ENCODE data around the gene ARHGAP27.
"Not testable (repeated sequence)": the region's sequence is repeated elsewhere in the genome, so short reads cannot be mapped to it uniquely, and the experiment has no call there.

Gene ARHGAP27

DNA sequence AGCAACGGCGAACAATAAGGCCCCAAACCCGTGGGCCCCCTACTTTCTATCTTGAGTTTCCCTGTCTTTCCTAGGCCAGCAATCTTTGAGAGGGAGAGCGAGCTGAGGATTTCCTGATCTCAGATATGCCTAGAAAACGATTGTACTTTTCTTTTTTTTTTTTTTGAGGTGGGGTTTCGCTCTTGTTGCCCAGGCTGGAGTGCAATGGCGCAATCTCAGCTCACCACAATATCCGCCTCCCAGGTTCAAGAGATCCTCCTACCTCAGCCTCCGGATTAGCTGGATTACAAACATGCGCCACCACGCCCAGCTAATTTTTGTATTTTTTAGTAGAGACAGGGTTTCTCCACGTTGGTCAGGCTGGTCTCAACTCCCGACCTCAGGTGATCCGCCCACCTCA lies 15.0 kb upstream of the ARHGAP27 start:
- DNase-seq (ENCODE audit: low read depth in 2 of 2, low spot score in 1 of 2): not testable (repeated sequence)

- not testable (repeated sequence) for DNase-seq (ENCODE audit: low read depth in 2 of 2, low spot score in 1 of 2)
Measured at GRCh38 chr17:45446872-45447625, 14.4 kb upstream of the ARHGAP27 start.

DNA sequence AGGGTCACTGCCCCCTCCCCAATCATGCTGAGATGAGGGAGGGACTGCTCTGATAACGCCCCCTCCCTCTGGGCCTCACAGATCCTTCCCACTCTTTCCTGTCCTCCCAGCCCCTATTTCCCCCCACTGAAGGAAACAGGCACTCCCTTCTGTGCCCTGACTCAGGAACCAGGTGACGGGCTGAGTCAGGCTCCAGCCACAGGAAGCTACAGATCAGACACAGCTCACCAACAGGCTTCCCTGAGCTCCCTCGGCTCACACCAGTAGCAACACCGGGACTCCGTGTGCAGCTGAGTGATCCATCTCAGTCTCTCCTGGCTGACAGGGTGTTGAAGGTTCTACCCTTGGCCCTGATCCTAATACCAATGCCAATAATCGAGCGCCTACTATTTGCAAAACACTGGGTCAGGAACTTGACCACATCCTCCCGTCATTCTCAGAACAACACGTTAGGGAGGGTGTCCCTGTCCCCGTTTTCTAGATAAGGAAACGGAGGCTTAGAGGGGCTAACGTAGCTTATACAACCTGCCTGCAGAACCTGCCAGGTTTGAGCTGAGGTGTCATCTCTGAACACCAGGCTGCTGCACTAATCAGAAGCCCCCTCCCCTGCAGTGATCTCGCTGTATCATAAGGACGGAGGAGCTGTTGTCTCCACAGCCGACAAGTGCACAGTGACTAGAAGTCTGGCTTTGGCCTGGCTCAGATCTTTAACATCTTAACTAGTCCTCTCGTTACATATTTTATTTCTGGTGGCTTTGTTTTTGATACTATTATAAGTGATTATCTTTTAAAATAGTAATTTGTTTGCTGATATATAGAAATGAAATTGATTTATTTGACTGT lies 13.5 kb upstream of the ARHGAP27 start:
- not testable (repeated sequence) for DNase-seq (ENCODE audit: low read depth in 2 of 2, low spot score in 1 of 2)

- DNase-seq (ENCODE audit: low read depth in 2 of 2, low spot score in 1 of 2): not testable (repeated sequence)
Measured at GRCh38 chr17:45444856-45445820, 12.5 kb upstream of the ARHGAP27 start.

DNA sequence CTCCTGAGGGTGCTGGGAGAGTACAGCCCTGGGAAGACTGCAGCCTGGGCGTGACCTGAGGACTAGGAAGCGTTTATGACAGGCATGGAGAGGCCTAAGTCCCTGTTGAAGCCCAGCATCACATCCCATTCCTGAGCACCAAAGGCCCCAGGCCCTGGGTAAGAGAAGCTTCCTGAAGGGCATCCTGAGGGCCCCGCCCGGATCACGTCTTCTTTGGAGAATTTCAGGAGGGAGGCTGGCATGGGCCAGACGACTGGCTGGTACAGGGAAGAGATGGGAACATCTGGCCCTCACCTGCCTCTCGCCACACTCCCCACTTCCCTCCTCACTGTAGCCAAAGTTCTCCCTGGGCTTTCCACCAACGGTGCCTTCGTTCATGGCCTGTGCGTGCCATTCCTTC lies 11.6 kb upstream of the ARHGAP27 start:
- DNase-seq (ENCODE audit: low read depth in 2 of 2, low spot score in 1 of 2): not testable (repeated sequence)

DNA sequence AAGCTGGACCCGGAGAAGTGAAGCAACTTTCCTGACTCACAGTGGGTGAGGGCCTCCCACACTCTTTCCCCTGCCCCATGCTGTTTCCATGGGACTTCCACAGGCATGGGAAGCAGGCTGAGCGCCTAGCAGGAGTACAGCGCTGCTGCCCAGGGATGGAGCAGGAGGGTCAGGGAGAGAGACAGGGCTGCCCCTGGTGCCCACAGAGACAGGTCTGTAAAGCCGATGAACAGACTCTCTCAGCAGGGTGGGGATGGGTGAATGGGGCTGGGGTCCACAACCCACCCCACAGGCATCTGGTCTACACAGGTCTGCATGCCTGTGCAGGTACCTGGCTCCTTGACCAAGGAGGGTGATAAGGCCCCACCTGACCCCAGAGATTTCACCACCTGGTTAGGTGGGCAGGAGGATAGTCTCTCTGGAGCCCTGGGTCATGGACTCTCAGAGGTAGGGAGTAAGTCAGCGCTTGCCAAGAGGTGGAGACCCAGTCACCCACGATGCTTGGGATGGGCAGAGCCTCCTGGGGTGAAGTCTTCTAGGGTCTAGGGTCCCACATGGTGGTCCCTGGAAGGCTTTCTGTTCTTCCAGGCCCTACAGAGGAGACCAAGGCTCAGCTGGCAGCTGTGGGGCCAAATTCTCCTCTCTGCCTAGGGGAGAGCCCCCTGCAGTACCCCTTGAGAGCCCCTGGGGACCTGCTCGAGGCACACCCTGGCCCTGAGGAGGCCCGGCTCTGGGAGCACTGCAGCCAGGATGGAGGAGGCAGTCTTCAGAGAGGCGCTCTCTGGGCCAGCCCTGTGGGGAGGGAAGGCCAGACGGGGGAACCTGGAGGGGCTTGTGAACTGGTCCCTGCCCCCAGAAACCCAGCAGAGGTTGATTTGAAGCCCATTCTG lies 10.9 kb upstream of the ARHGAP27 start:
- not testable (repeated sequence) for DNase-seq (ENCODE audit: low read depth in 2 of 2, low spot score in 1 of 2)

DNA sequence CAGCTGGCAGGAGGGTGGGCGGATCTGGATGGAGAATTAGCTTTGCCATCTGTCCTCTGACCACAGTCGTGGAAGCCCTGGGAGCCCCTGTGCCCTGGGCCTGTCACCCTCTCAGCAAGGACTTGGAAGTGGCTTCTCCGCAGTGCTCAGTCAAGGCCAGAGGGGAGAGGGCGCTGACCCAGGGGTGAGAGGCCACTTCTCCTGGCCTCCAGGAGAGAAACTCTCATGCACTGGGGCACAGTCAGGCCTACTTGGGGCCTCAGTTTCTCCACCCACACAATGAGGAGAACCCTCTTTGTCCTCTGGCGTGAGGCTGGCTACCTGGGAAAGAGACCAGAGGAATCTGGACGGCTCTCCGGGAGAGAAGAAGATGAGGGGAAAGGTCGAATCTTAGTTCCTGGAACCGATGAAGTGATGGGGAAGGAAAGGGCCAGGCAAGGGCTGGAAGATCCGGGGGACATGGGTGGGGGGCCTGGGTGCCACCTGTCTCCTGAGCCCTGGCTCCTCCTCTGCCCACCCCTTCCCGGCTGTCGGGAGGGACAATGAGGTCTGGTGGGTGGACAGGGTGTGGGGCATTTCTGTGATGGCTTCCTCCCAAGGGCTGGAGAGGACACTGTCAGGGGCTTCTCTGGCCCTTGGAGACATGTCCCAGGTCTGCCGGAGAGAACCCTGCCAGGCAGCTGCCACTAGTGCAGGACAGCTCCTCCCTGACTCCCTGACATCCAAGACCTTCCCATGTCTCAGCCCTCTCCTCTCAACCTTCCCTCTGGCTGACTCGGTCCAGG lies 9.0 kb upstream of the ARHGAP27 start:
- DNase-seq (ENCODE audit: low read depth in 2 of 2, low spot score in 1 of 2): no peak

DNA sequence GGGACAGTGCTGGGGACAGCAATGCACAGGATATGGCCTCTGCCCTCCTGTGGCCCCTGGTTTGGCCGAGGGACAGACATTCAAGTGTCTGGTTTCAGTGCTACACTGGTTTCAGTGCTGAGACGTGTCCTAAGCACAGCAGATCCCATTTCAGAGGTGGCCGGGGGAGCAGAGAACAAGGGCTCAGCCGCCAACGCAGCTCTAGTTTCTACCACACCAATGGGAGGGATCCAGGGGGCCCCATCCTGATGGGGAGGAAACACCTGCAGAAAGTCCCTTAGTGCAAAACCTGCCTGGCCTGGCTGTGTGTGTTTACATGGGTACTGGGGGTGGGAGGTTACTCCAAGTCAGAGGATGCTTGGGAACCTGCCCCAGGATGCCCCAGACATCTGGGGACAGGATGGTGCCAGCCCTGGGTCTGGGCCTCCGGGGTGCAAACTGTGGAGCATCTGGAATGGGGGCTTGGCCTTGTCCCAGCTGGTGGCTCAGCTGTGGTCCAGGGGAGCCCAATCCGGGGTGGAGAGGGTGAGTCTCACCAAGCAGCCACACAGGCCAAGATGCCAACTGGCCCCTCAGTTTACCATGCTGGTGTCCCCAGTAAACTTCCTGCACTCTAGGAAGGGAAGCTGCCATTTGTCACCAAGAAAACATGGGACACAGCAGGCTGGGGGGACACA lies 8.3 kb upstream of the ARHGAP27 start:
- not testable (repeated sequence) for DNase-seq (ENCODE audit: low read depth in 2 of 2, low spot score in 1 of 2)

DNA sequence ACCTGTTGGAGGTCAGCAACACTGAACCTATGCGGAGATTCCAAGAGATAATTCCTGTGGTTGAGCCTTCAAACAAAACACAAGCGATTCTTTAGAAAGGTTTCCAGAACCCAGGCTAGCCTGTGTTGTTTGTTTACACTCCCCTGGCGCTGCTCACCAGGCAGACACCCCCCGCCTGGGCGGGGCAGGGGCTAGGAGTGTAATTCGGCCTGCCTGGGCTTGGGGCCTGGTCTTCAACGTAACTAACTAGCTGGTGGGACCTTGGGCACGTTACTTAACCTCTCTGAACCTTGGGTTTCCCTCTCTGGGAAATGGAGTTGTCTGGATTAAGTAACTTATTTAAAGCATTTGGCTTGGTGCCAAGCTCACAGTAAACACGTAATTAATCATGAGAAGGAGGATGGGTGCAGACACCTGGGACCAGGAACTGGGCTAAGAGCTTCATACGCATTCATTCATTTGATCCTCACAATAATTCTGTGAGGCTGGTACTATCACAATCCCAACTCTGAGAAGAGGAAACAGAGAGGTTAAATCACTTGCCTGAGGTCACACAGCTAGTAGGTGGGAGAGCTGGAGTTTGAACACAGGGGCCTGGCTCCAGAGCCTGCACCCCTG lies 7.6 kb upstream of the ARHGAP27 start:
- DNase-seq (ENCODE audit: low read depth in 2 of 2, low spot score in 1 of 2): no peak

- no peak for DNase-seq (ENCODE audit: low read depth in 2 of 2, low spot score in 1 of 2)
Measured at GRCh38 chr17:45438931-45439610, 6.4 kb upstream of the ARHGAP27 start.

DNA sequence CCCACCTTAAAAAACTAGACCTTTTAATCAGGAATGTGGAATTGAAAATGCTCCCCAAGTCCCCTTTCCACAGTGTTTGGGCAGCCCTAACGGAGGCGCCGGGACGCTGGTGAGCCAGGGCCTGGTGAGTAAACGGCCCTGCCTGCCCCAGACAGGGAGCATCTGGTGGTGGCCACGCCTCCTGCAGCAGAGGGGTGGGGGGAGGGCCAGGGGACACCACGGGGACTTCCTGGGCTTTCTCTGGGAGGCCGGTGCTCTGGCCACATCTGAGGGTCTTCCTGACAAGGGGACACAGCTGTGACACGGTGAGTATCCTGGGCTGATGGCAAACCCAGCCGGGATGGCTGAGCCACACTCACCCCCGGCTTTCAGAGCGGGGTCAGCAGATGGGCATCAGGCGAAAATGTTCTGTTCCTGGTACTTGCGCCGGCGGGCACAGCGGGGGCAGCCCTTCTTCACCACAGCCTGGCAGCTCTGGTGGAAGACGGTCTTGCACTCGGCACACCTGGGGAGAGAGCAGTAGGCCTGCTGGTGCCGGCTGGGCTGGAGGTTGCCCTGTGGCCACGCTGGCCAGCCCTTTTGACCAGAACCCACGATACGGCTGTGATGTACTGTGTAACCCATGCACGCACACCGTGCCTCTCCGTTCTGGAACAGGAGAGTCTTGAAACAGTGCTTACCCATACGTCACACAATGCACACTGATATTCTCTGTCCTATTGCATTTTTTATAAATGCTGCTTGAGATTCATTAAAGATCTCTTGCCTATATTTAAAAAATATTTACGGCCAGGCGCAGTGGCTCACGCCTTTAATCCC lies 5.0 kb upstream of the ARHGAP27 start:
- DNase-seq (ENCODE audit: low read depth in 2 of 2, low spot score in 1 of 2): no peak

DNA sequence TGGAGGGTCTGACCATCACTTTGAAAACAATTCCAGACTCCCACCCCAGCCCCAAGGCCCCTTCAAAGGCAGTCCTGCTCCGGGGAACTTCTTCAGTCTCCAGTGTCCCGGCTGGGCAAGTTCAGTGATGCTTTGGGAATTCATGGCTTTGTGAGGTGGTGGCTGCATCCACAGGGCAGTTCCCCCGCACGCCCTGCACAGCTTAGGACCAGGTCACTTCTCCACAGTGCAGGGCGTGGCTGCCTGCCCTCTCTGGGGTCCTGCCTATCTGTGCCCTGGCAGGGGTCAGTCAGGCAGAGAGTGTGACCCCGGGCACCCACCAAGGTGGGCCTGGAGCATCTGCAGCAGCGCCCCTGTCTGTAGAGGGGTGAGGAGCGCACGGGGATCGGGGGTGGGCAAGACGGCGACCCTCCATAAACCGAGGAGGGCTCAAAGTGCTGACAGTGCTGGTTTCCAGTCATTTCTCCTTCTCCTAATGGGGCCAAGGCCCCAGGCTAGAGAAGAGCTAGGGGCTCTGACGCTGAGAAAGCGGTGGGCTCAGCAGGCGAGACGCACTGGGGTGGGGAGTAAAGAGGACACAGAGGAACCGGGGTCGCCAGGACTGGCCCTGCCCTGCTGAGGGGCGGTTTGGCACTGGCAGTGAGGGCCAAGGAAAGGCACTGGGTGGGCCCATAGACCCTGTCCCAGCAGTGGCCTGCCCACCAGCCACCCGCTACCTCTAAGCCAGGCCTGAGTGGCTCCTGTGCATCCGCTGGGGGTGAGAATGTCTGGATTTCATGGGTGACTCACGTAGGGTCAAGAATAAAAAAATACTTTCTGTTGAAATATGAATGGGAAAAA lies 4.2 kb upstream of the ARHGAP27 start:
- DNase-seq (ENCODE audit: low read depth in 2 of 2, low spot score in 1 of 2): no peak

GRCh38 chr17:45436161-45436560 lies 3.5 kb upstream of the ARHGAP27 start:
- no peak for DNase-seq (ENCODE audit: low read depth in 2 of 2, low spot score in 1 of 2)

DNA sequence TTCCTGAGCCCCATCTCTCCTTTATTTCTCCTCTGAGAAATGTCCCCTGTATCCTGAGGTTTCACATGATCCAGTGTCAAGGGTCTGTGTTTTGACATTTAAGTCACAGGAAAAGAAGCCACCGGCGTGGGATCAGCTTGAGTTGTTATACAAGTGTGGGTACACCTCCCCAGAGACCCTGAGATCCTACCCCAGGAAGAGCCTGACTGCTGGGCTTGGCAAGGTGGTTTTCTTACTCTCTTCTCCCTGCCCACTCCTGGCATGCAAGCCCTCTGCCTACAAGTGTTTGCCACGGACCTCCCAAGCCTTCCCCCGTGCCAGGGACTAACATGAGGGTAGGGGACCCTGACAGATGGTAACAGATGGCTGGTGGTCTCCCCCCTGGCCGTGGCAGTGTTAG lies 2.8 kb upstream of the ARHGAP27 start:
- DNase-seq (ENCODE audit: low read depth in 2 of 2, low spot score in 1 of 2): no peak

- DNase-seq (ENCODE audit: low read depth in 2 of 2, low spot score in 1 of 2): no peak
Measured at GRCh38 chr17:45433159-45433535, 477 bp upstream of the ARHGAP27 start.
